Measurements from ENCODE around the gene LIPA.

DNA sequence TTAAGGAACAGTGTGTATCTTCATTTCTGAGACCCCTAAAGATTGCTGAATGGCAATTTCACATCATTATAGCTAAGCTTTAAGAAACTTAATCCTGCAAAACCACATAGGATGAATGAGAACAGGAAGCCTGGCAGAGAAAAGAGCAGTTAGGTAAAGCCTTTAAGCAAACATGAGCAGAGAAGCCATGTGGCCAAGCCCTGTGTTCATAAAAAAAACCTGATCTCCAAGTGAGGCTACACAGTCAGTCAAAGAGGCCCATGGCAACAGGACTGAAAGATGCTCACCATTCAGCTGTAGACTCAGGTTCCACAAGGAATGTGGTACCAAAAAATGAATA is 9.3 kb downstream of the LIPA start:
- TF ChIP-seq CTCF (conservative IDR thresholded peaks at IDR 0.05; ENCODE audit: low read depth, low read length), result no peak
- TF ChIP-seq SMC3 (IDR thresholded peaks at IDR 0.05; ENCODE audit: low read depth, low read length), result no peak
- TF ChIP-seq POLR2A (IDR thresholded peaks at IDR 0.05; ENCODE audit: low read depth, low read length), result no peak
- TF ChIP-seq, protein P1, sequence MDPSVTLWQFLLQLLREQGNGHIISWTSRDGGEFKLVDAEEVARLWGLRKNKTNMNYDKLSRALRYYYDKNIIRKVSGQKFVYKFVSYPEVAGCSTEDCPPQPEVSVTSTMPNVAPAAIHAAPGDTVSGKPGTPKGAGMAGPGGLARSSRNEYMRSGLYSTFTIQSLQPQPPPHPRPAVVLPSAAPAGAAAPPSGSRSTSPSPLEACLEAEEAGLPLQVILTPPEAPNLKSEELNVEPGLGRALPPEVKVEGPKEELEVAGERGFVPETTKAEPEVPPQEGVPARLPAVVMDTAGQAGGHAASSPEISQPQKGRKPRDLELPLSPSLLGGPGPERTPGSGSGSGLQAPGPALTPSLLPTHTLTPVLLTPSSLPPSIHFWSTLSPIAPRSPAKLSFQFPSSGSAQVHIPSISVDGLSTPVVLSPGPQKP (IDR thresholded peaks at IDR 0.05; ENCODE audit: borderline replicate concordance, low read depth, low read length), result no peak
- no peak for TF ChIP-seq RAD21 (IDR thresholded peaks at IDR 0.05; ENCODE audit: low read length)
- TF ChIP-seq RCOR1 (IDR thresholded peaks at IDR 0.05; ENCODE audit: insufficient replicate concordance, low read length), result no peak
- no peak for TF ChIP-seq FOS (IDR thresholded peaks at IDR 0.05; ENCODE audit: low read depth, low read length)

All from IMR-90 (cell line).